ENCODE measurements around the gene PRKCZ.

PRKCZ gene

GRCh38 chr1:2166695-2167094 is 116.5 kb downstream of the PRKCZ start:
- no peaks in the 10 kb centered on the region for H3K27me3 ChIP-seq
- H3K36me3 ChIP-seq = peaks cover under 1% of the 10 kb centered on the region
- H3K4me3 ChIP-seq (ENCODE audit: low read depth in 1 of 2, low read length in 1 of 2) = no peak overlapping the region
- no peak overlapping the region for H3K27ac ChIP-seq
- H3K9me3 ChIP-seq = no peaks in the 10 kb centered on the region
- no peak for TF ChIP-seq CTCF (IDR thresholded peaks at IDR 0.05)
- peaks cover 8 to 11% of the 10 kb centered on the region in 2 experiments for H3K4me1 ChIP-seq (ENCODE audit: control insufficient read depth in 1 of 2, insufficient read depth in 1 of 2, low read depth in 1 of 2, low read length in 1 of 2)

- no peaks in the 10 kb centered on the region for H3K27me3 ChIP-seq
- TF ChIP-seq CTCF (IDR thresholded peaks at IDR 0.05) = no peak
- no peak overlapping the region for H3K27ac ChIP-seq
- H3K9me3 ChIP-seq = no peaks in the 10 kb centered on the region
- H3K4me3 ChIP-seq (ENCODE audit: low read depth in 1 of 2, low read length in 1 of 2) = no peak overlapping the region
- peaks cover under 1 to 5% of the 10 kb centered on the region in 2 experiments for H3K4me1 ChIP-seq (ENCODE audit: control insufficient read depth in 1 of 2, insufficient read depth in 1 of 2, low read depth in 1 of 2, low read length in 1 of 2)
- H3K36me3 ChIP-seq = peaks cover 11% of the 10 kb centered on the region
These were observed 117.9 kb downstream of the PRKCZ start for GRCh38 chr1:2168090-2168489.

- Histone ChIP-seq H3K4me3 (ENCODE audit: low read depth in 1 of 2, low read length in 1 of 2) (no peak overlapping the region), H3K27ac (no peak overlapping the region), H3K36me3 (peaks cover 11% of the 10 kb centered on the region), H3K4me1 (ENCODE audit: control insufficient read depth in 1 of 2, insufficient read depth in 1 of 2, low read depth in 1 of 2, low read length in 1 of 2) (peaks cover 0 to 6% of the 10 kb centered on the region in 2 experiments), H3K9me3 (no peaks in the 10 kb centered on the region), H3K27me3 (no peaks in the 10 kb centered on the region)
- no peak for TF ChIP-seq CTCF (IDR thresholded peaks at IDR 0.05)
These were observed 118.3 kb downstream of the PRKCZ start for GRCh38 chr1:2168535-2168934.

- no peak overlapping the region for H3K4me3 ChIP-seq (ENCODE audit: low read depth in 1 of 2, low read length in 1 of 2)
- TF ChIP-seq CTCF (IDR thresholded peaks at IDR 0.05) = no peak
- no peaks in the 10 kb centered on the region for H3K27me3 ChIP-seq
- no peak overlapping the region for H3K27ac ChIP-seq
- no peaks in the 10 kb centered on the region for H3K9me3 ChIP-seq
- peaks cover 8 to 14% of the 10 kb centered on the region in 2 experiments for H3K4me1 ChIP-seq (ENCODE audit: control insufficient read depth in 1 of 2, insufficient read depth in 1 of 2, low read depth in 1 of 2, low read length in 1 of 2)
- peaks cover 11% of the 10 kb centered on the region for H3K36me3 ChIP-seq
These were observed 119.1 kb downstream of the PRKCZ start for GRCh38 chr1:2169200-2169836.

GRCh38 chr1:2170211-2170610 is 120.0 kb downstream of the PRKCZ start:
- peaks cover 11% of the 10 kb centered on the region for H3K36me3 ChIP-seq
- TF ChIP-seq CTCF (IDR thresholded peaks at IDR 0.05) = no peak
- no peaks in the 10 kb centered on the region for H3K9me3 ChIP-seq
- no peak overlapping the region for H3K4me3 ChIP-seq (ENCODE audit: low read depth in 1 of 2, low read length in 1 of 2)
- no peak overlapping the region for H3K27ac ChIP-seq
- no peaks in the 10 kb centered on the region for H3K27me3 ChIP-seq
- H3K4me1 ChIP-seq (ENCODE audit: control insufficient read depth in 1 of 2, insufficient read depth in 1 of 2, low read depth in 1 of 2, low read length in 1 of 2) = peaks cover 14 to 22% of the 10 kb centered on the region in 2 experiments
